Left lobe of liver (tissue), 2 donors: ENCODE measurements around the gene NEU2. TPM values are rescaled to one million over a fixed set of nuclear protein-coding genes. Genes with fewer than 3 reads are reported as not detected.

Experiments
- ATAC-seq: fragments of 200-7000 bp; cut with Tn5 transposase; one replicate; pipeline ENCODE4 v1.9.1; 2020; ENCODE audit warnings: mild to moderate bottlenecking, moderate library complexity
- DNase-seq: peaks from one replicate; pipeline ENCODE4 v3.0.0-alpha.2; 2020; ENCODE audit warnings: low spot score
- total RNA-seq: library from RNA; stranded (reverse); gene quantifications from one replicate; pipeline ENCODE4 v1.2.1, GENCODE V29; 2021
- donor health status: DM: no; HTN: no; CAD: no; lungs with moderate emphysema.
- donor health status: DM: no; HTN: yes; CAD: no.

The NEU2 gene
- total RNA-seq: not detected

- DNase-seq (no peak), ATAC-seq (no peak)
Observed at GRCh38 chr2:233032551-233033320, at the start of gene NEU2. Gene NEU2 (plus strand): TSS chr2:233032672. CDS start chr2:233032672, 0 bp downstream.

GRCh38 chr2:232982926-232983668 is 49.4 kb upstream of the NEU2 start:
- ATAC-seq: no peak
- DNase-seq: peak; percentile 30

GRCh38 chr2:232983669-232984140 is 48.8 kb upstream of the NEU2 start:
- DNase-seq: no peak
- no peak for ATAC-seq

- DNase-seq (peak; percentile 26), ATAC-seq (no peak)
Observed at GRCh38 chr2:232984451-232985207, 47.8 kb upstream of the NEU2 start.

- DNase-seq (no peak), ATAC-seq (no peak)
Observed at GRCh38 chr2:232986155-232986554, 46.3 kb upstream of the NEU2 start.

GRCh38 chr2:232993231-232993821 is 39.1 kb upstream of the NEU2 start:
- DNase-seq (no peak), ATAC-seq (no peak)

- no peak for ATAC-seq
- DNase-seq: peak; percentile 33
Observed at GRCh38 chr2:232994446-232994845, 38.0 kb upstream of the NEU2 start.

GRCh38 chr2:232997749-232998665 is 34.5 kb upstream of the NEU2 start:
- ATAC-seq (peak; percentile 20), DNase-seq (peak; percentile 37)

GRCh38 chr2:232998666-232998985 is 33.8 kb upstream of the NEU2 start:
- ATAC-seq: no peak
- peak; percentile 23 for DNase-seq

- DNase-seq (peak; percentile 43), ATAC-seq (peak; percentile 46)
Observed at GRCh38 chr2:232999354-232999753, 33.1 kb upstream of the NEU2 start.

GRCh38 chr2:233000886-233001750 is 31.4 kb upstream of the NEU2 start:
- DNase-seq: peak; percentile 33

GRCh38 chr2:233002829-233003657 is 29.4 kb upstream of the NEU2 start:
- ATAC-seq (no peak), DNase-seq (peak; percentile 40)

More at GRCh38 chr2:233000886-233001750, 31.4 kb upstream of the NEU2 start:
- no peak for ATAC-seq

- ATAC-seq: no peak
- peak; percentile 31 for DNase-seq
Observed at GRCh38 chr2:233003658-233004555, 28.6 kb upstream of the NEU2 start.

GRCh38 chr2:233005096-233005495 is 27.4 kb upstream of the NEU2 start:
- ATAC-seq: no peak
- DNase-seq: peak; percentile 23

GRCh38 chr2:233006648-233007047 is 25.8 kb upstream of the NEU2 start:
- DNase-seq: peak; percentile 12
- ATAC-seq: no peak

- peak; percentile 34 for DNase-seq
Observed at GRCh38 chr2:233007270-233007669, 25.2 kb upstream of the NEU2 start.

GRCh38 chr2:233007739-233008138 is 24.7 kb upstream of the NEU2 start:
- peak; percentile 31 for DNase-seq
- ATAC-seq: no peak

More at GRCh38 chr2:233007270-233007669, 25.2 kb upstream of the NEU2 start:
- ATAC-seq: no peak
